Measurements from ENCODE around the gene PAM16.

GRCh38 chr16:4351880-4352279, 759 bp upstream of the PAM16 start:
- TF ChIP-seq CTCF (IDR thresholded peaks at IDR 0.05) = no peak
- TF ChIP-seq EP300 (IDR thresholded peaks at IDR 0.05) = no peak
- TF ChIP-seq POLR2A (IDR thresholded peaks at IDR 0.05) = no peak
